Liver (tissue), 9 donors: ENCODE data around the gene MED25. TPM values are rescaled to one million over a fixed set of nuclear protein-coding genes. Genes with fewer than 3 reads are reported as not detected.

Experiments
- DNase-seq: peaks from one replicate; pipeline ENCODE4 v3.0.0-alpha.2; 2017; ENCODE audit warnings: low spot score
- H3K27ac ChIP-seq, 2 donors: one replicate each; pipeline ENCODE4 v1.7.0; 2013; ENCODE audit warnings: inconsistent platforms in 2 of 2, low read length in 2 of 2, control low read depth in 1 of 2, low read depth in 1 of 2, mild to moderate bottlenecking in 1 of 2
- H3K27me3 ChIP-seq, 4 donors: one replicate each; pipeline versions ENCODE4 v1.6.1 to v1.7.0; 2013; ENCODE audit warnings: low read length in 3 of 4, inconsistent platforms in 1 of 4, mild to moderate bottlenecking in 1 of 4, moderate library complexity in 1 of 4; ENCODE audit not compliant: control insufficient read depth in 4 of 4, insufficient read depth in 4 of 4
- H3K36me3 ChIP-seq, 4 donors: one replicate each; pipeline versions ENCODE4 v1.6.1 to v1.7.0; 2013; ENCODE audit warnings: low read length in 3 of 4, mild to moderate bottlenecking in 3 of 4, low read depth in 1 of 4, moderate library complexity in 1 of 4; ENCODE audit not compliant: control insufficient read depth in 4 of 4, insufficient read depth in 3 of 4
- H3K4me1 ChIP-seq, 4 donors: one replicate each; pipeline versions ENCODE4 v1.6.1 to v1.7.0; 2013; ENCODE audit warnings: low read length in 3 of 4, mild to moderate bottlenecking in 3 of 4, moderate library complexity in 1 of 4; ENCODE audit not compliant: control insufficient read depth in 4 of 4, insufficient read depth in 4 of 4
- H3K4me3 ChIP-seq, 3 donors: one replicate each; pipeline versions ENCODE4 v1.6.1 to v1.7.0; 2013; ENCODE audit warnings: low read length in 3 of 3, control low read depth in 1 of 3, low read depth in 1 of 3, mild to moderate bottlenecking in 1 of 3
- H3K9ac ChIP-seq, 2 donors: one replicate each; pipeline ENCODE4 v1.7.0; 2013; ENCODE audit warnings: low read length in 2 of 2, mild to moderate bottlenecking in 2 of 2, moderate library complexity in 2 of 2, control low read depth in 1 of 2, low read depth in 1 of 2
- H3K9me3 ChIP-seq, 4 donors: one replicate each; pipeline versions ENCODE4 v1.6.1 to v1.7.0; 2013; ENCODE audit warnings: low read length in 3 of 4; ENCODE audit not compliant: control insufficient read depth in 4 of 4
- CTCF ChIP-seq: fragments of 150-350 bp; IDR thresholded peaks from 2 replicates; pipeline ENCODE4 v1.5.1; 2017; ENCODE audit warnings: improper control_type of control experiment, low read depth, low read length; ENCODE audit not compliant: missing input control
- FOXA2 ChIP-seq: IDR thresholded peaks from 2 replicates; pipeline ENCODE4 v1.6.1; 2016; ENCODE audit warnings: antibody characterized with exemption
- GABPA ChIP-seq, 2 donors: IDR thresholded peaks in 1 of 2; conservative IDR thresholded peaks in 1 of 2; 2 replicates each; pipeline ENCODE4 v1.6.1; 2016; ENCODE audit warnings: antibody characterized with exemption in 2 of 2, mild to moderate bottlenecking in 1 of 2, moderate library complexity in 1 of 2
- HNF4A ChIP-seq, 2 donors: conservative IDR thresholded peaks; 2 replicates each; pipeline ENCODE4 v1.6.1; 2016; ENCODE audit warnings: antibody characterized with exemption in 2 of 2, mild to moderate bottlenecking in 2 of 2
- HNF4G ChIP-seq: IDR thresholded peaks from 2 replicates; pipeline ENCODE4 v1.6.1; 2016; ENCODE audit warnings: antibody characterized with exemption
- JUND ChIP-seq, 2 donors: IDR thresholded peaks; 2 replicates each; pipeline ENCODE4 v1.6.1; 2016; ENCODE audit warnings: antibody characterized with exemption in 2 of 2
- NR2F2 ChIP-seq: IDR thresholded peaks from 2 replicates; pipeline ENCODE4 v1.6.1; 2016; ENCODE audit warnings: antibody characterized with exemption
- RAD21 ChIP-seq, 2 donors: IDR thresholded peaks; 2 replicates each; pipeline ENCODE4 v1.6.1; 2016; ENCODE audit warnings: antibody characterized with exemption in 2 of 2, mild to moderate bottlenecking in 2 of 2
- RXRA ChIP-seq, 2 donors: IDR thresholded peaks; 2 replicates each; pipeline ENCODE4 v1.6.1; 2017 to 2018; ENCODE audit warnings: antibody characterized with exemption in 2 of 2, mild to moderate bottlenecking in 1 of 2
- SP1 ChIP-seq: IDR thresholded peaks from 2 replicates; pipeline ENCODE4 v1.6.1; 2018; ENCODE audit warnings: antibody characterized with exemption, mild to moderate bottlenecking
- TAF1 ChIP-seq: conservative IDR thresholded peaks from 2 replicates; pipeline ENCODE4 v1.6.1; 2016; ENCODE audit warnings: antibody characterized with exemption, mild to moderate bottlenecking
- YY1 ChIP-seq: IDR thresholded peaks from 2 replicates; pipeline ENCODE4 v1.6.1; 2016; ENCODE audit warnings: antibody characterized with exemption, mild to moderate bottlenecking
- WGBS: extraction: QIAGEN DNeasy Blood & Tissue Kit; methylation state at CpG from one replicate; pipeline ENCODE4 v1.1.7; 2013; 5-methylcytosine and 5-hydroxymethylcytosine counted together
- polyA plus RNA-seq, 2 donors: library from polyadenylated mRNA; stranded (reverse) in 1 of 2; unstranded in 1 of 2; fragments of 200-250 nt in 1 of 2; fragments of >200 nt in 1 of 2; fragmentation: Nextera tagmentation in 1 of 2; extraction: Ambion mirVana in 1 of 2; gene quantifications; one replicate each; pipeline versions ENCODE4 v1.2.1 to v1.2.3, GENCODE V29; 2013 to 2015
- total RNA-seq, 2 donors: library from RNA; depleted of rRNA; stranded (reverse); fragments of >200 nt; gene quantifications; one replicate each; pipeline ENCODE4 v1.2.3, GENCODE V29; 2014
- donor health status: healthy.
- donor health status: healthy.
- donor health status: healthy.
- donor health status: healthy.
- donor health status: healthy.

Gene MED25
- total and polyA plus RNA-seq, 4 donors: 4.7 to 24.1 (median 9.6) TPM

GRCh38 chr19:49850221-49850486, 32.1 kb downstream of the MED25 start (continued):
- TF ChIP-seq CTCF (no peak), SP1 (no peak), JUND (IDR thresholded peaks at IDR 0.05) (no peak), RXRA (IDR thresholded peaks at IDR 0.05) (no peak)

GRCh38 chr19:49850487-49851342, 32.6 kb downstream of the MED25 start, which contains the start of gene PTOV1:
PTOV1 (plus strand) TSS chr19:49851159.
- no peaks in the 10 kb centered on the region for H3K27me3 ChIP-seq
- 1% methylated on average over 98 of the region's 98 CpGs for WGBS
- peak; percentile 94 for DNase-seq
- peak within 1 kb of the TSS; percentile 92 to 98 for H3K9ac ChIP-seq
- H3K9me3 ChIP-seq: no peaks in the 10 kb centered on the region
- H3K36me3 ChIP-seq: peaks cover 0 to 2% (median 0%) of the 10 kb centered on the region in 4 donors
- peak within 1 kb of the TSS; percentile 90 to 93 (median 92) for H3K4me3 ChIP-seq
- TF ChIP-seq FOXA2 (no peak), RAD21 (IDR thresholded peaks at IDR 0.05) (peak in 1 of 2 donors; percentile 2), TAF1 (no peak), HNF4A (conservative IDR thresholded peaks at IDR 0.05) (no peak), GABPA (IDR thresholded peaks at IDR 0.05 in 1 of 2, conservative IDR thresholded peaks at IDR 0.05 in 1 of 2) (no peak), NR2F2 (no peak), JUND (IDR thresholded peaks at IDR 0.05) (no peak), HNF4G (no peak), SP1 (no peak), YY1 (peak; percentile 45), RXRA (IDR thresholded peaks at IDR 0.05) (no peak), CTCF (no peak)
- peak within 1 kb of the TSS; percentile 99 to 100 for H3K27ac ChIP-seq
- peaks cover 3 to 19% (median 13%) of the 10 kb centered on the region in 4 donors for H3K4me1 ChIP-seq

- H3K27me3 ChIP-seq: no peaks in the 10 kb centered on the region
- WGBS: 2% methylated on average over 78 of the region's 78 CpGs
- H3K36me3 ChIP-seq: peaks cover 0 to 5% (median 0%) of the 10 kb centered on the region in 4 donors
- peak; percentile 55 for DNase-seq
- peak overlapping the region; percentile 99 to 100 for H3K27ac ChIP-seq
- peak overlapping the region; percentile 68 to 93 (median 92) for H3K4me3 ChIP-seq
- H3K9me3 ChIP-seq: no peaks in the 10 kb centered on the region
- no peak overlapping the region for H3K9ac ChIP-seq
- TF ChIP-seq NR2F2 (no peak), SP1 (no peak), CTCF (no peak)
- peaks cover 3 to 19% (median 13%) of the 10 kb centered on the region in 4 donors for H3K4me1 ChIP-seq
These were observed 33.6 kb downstream of the MED25 start for GRCh38 chr19:49851456-49852259.
